Measurements from ENCODE around the gene PHF19.

- TF ChIP-seq CTCF (IDR thresholded peaks at IDR 0.05; ENCODE audit: low read depth, low read length, poor library complexity, severe bottlenecking) (peak; percentile 13), EZH2phosphoT487 (IDR thresholded peaks at IDR 0.05; ENCODE audit: borderline replicate concordance, low read length) (no peak)
Observed at GRCh38 chr9:120886490-120886967, 9.5 kb upstream of the PHF19 start.

All from DOHH2 (cell line).